GM18508 (cell line): Measurements from ENCODE around the gene MUC2.

Experiments
- ATAC-seq: cut with Tn5 transposase; IDR thresholded peaks from one replicate; pipeline ENCODE4 v1.9.1; 2021; ENCODE audit warnings: moderate number of reproducible peaks; ENCODE audit not compliant: insufficient read depth, unreplicated experiment

MUC2 gene

DNA sequence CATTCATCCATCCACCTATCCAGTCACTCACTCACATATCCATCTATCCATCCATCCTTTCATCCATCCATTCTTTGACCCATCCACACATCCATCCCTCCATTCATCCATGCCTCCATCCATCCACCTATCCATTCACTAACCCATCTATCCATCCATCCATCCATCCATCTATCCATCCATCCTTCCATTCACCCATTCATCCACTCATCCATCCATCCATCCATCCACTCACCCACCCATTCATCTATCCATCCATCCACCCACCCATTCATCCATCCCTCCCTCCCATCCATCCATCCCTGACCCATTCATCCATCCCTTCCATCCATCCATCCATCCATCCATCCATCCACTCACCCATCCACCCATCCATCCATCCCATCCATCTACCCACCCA lies 4.9 kb upstream of the MUC2 start:
- ATAC-seq: no peak

DNA sequence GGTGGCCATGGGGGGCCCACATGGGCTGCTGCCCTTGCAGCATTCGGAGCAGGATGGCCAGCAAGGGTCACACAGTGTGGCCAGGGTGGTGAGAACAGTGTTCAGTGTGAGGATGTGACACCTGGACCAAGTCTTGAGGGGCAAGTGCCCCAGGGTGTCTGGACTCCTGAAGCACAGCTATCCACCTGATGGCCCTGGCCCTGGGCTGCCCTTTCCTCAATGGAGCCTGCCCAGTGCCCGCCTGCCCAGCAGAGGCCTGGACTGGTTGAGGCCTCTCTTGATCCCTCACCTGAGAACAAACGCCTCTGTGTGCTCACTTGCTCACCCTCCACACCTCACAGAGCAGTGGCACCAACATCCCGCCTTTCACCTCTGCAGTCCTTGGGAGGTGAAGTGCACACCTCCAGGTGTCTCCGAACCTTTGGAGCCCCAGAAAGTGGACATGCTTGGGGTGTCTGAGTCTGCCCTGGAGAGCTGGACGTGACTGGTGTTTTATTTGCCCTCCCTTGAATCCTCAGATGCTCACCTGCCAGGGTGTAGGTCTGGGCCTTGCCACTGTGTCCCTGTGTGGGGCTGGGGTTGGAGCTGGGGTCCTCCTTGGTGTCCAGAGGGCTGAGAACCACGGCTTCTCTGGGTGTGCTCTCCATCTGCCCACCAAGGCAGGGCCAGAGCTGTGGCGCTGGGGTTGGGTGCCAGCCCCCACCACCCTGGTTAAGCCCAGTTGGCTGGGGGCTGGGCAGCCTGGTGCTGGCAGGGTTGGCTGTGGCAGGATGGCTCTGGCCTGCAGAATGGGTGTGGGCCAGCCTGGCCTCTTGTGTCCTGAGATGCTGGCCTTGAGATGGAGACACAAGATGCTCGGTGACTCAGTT lies 3.8 kb upstream of the MUC2 start:
- no peak for ATAC-seq

DNA sequence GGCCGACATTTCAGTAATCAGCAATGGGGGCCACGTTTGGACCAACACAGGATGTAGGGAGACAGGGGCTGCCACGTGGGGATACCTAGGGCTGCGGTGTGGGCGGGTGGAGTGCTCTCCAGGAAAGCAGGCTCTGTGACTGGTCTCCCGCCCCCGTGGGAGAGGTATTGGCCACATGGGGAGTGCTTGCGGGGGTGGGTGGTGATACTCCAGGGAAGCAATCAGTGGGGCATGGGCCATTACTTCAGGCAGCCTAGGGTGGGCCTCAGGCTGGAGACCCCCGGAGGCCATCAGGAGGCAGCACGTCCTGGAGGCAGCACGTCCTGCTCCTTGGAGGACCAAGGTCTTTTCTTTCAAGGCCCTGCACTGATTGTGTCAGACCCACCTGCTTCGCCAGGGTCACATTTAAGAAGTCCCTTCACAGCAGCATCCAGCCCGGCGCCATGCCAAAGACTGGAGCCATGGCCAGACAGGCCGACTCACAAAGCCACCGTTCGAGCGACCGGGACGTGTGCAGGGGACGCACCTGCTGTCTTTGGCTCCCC lies 3.0 kb upstream of the MUC2 start:
- no peak for ATAC-seq

DNA sequence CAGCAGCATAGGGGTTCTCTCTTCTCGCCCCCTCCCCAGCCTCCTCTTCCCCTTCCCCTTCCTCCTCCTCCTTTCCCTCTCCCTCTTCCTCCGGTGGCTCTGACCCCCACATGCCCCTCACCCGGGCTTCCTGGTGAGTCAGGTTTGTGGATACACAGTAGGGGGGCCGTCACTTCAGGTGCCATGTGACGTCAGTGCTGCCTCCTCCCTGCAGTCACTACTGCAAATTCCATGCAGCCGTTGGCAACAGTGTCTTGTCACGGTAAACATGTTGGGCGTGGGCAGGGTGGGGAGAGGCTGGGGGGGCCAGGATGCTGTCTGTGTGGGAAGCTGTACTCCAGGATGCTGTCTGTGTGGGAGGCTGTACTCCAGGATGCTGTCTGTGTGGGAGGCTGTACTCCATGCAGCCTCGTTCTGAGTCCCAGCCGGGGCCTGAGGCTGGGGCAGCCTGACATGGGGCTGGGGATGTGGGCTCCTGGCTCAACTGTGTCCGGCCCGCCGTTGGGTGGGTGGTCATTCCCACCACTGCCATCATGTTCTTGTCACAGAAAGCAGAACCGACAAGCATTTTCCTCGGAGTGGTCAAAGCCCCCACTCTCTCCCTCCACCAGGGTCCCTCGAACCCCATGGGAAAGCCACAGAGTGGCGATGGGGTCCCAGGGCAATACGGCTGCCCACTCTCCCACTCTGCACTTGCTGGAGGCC lies 2.4 kb upstream of the MUC2 start:
- no peak for ATAC-seq

DNA sequence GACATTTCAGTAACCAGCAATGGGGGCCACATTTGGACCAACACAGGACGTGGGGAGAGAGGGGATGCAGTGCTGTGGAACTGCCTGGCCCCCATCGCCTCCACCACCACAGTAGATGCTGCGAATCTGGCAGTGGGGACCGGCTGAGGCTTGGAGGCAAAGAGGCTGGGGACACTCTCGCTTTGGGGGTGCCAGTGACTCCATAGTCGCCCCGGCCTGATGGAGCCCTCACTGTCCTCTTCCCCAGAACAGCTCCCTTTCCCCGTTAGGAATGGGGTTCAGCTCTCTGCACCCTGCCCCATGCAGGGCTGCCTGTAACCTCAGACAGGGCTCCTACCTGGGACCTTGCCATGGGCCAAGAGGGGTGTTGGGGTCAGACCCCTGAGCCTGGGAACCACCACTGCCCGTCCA lies 1.8 kb upstream of the MUC2 start:
- ATAC-seq: no peak

DNA sequence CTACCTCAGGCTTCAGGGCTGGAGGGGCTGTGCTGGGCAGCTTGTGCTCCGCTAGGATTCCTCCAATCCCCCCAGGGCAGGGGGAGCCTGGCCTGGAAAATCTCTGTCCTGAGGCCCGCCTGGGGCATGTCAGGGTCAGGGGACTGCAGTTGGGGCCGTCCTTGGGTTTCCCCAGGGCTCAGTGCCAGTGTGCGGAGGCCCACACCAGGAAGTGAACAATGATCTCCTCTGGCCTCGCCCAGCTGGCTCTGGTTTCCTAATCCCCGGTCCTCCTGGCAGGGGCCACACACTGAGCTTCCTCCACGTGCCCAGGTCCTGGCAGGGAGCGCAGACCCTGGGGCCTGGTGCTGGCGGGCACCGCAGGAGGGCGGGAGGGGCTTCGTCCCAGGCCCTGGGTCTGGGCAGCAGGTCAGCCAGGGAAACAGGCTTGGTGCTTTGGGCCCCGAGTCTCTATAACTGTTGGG lies 1.4 kb upstream of the MUC2 start:
- ATAC-seq: no peak

DNA sequence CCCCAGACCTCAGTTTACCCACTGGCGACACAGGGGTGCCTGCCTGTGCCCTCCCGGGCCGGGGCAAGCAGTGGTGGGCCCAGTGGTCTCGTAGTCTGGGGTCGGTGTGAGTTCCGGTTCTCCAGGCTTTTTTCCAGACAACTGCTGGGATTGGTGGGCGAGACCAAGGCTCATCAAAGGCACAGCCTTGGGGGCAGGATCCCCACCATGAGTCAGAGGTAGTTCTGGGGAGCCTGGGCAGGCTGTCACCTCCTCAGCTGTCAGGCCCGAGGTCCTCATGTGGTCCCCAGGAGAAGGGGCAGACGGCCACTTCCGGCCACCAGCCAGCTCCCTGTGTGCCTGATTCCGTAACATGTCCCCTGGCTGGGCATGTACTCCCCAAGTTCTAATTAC lies 827 bp upstream of the MUC2 start:
- ATAC-seq: no peak

DNA sequence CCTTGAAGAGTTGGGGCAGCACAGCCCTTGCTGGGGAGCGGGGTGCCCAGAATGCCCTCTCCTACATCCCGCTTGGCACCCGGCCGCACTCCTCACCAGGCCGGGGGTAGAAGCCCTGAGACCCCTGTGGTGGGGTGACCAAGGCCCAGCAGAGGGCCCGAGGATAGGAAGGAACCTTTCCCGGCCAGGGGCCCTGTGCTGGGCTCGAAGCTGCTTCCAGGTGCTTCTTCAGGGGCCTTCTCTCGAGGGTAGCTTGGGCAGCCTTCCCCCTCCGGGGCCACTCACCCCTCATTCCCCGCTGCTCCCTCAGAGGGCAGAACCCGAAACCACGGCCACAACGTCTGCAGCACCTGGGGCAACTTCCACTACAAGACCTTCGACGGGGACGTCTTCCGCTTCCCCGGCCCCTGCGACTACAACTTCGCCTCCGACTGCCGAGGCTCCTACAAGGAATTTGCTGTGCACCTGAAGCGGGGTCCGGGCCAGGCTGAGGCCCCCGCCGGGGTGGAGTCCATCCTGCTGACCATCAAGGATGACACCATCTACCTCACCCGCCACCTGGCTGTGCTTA lies 752 bp downstream of the MUC2 start:
- ATAC-seq: no peak

DNA sequence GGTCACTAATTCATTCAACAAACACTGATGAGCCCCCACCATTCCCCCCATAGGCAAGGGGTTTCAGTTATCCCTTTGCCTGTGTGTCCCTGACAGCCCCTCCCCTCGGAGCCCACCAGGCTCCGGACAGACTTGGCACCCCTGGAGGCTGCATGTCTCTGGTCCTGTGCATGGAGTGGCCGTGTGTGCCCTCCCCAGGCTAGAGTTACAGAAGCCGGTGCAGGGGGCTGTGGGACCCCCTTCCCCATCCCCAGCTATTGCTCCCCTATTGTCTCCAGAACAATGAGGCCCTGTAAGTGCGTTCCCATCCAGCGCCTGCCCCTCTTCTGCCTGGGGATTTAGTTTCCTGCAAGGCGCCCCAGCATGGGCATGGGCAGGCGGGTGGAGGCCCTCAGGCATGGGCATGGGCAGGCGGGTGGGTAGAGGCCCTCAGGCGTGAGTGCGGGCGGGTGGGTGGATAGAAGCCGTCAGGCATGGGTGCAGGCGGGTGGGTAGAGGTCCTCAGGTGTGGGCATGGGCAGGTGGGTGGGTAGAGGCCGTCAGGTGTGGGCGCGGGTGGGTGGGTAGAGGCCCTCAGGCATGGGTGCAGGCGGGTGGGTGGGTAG lies 1.5 kb downstream of the MUC2 start:
- no peak for ATAC-seq

DNA sequence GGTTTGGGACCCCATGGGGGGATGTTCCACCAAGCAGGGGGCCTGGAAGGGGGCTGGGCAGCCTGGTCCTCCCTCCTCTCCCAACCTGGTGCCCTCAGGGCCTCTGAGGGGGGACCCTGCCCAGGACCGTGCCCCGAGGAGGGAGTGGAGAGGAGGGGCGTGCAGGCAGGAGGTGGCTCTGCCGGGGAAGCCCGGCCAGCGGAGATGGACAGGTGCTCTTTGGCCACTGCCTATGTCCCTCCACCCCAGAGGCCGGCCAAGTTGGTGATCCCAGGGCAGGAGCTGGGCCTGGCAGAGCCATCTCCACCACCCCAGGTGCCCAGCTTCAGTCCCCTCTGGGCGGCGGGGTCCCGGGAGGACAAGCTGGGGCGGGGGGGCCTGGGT lies 2.4 kb downstream of the MUC2 start:
- ATAC-seq: no peak

DNA sequence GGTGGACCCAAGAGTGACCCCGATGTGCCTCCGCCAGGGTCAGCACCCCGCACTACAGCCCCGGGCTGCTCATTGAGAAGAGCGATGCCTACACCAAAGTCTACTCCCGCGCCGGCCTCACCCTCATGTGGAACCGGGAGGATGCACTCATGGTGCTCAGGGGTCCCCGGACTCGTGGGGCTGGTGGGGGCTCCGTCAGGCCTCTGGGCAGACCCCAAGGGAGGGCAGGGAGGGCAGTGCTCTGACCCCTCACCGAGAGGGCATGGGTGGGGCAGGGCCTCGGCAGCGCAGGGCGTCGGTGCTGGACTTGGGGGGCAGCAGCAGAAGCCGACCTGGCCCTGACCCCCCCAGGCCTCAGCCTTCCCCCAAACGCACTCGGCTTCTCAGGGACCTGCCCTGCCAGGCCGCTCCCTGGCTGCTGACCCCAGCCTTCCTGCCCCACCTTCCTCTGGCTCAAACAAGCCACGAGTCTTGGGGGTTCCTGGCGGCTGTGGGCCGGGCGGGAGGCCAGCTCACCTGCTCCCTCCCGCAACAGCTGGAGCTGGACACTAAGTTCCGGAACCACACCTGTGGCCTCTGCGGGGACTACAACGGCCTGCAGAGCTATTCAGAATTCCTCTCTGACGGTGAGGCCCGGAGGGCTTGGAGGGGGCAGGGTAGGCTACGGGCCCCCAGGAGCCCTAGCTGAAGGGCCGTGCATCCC lies 2.9 kb downstream of the MUC2 start:
- ATAC-seq: no peak

DNA sequence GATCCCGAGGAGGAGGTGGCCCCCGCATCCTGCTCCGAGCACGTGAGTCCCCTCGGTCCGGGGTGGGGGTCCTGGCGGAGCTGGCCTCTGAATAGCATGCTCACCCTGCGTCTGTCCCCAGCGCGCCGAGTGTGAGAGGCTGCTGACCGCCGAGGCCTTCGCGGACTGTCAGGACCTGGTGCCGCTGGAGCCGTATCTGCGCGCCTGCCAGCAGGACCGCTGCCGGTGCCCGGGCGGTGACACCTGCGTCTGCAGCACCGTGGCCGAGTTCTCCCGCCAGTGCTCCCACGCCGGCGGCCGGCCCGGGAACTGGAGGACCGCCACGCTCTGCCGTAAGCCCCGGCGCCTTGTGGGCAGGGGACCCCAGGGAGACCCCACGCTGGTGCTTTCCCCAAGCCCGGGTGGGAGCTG lies 3.5 kb downstream of the MUC2 start:
- no peak for ATAC-seq

DNA sequence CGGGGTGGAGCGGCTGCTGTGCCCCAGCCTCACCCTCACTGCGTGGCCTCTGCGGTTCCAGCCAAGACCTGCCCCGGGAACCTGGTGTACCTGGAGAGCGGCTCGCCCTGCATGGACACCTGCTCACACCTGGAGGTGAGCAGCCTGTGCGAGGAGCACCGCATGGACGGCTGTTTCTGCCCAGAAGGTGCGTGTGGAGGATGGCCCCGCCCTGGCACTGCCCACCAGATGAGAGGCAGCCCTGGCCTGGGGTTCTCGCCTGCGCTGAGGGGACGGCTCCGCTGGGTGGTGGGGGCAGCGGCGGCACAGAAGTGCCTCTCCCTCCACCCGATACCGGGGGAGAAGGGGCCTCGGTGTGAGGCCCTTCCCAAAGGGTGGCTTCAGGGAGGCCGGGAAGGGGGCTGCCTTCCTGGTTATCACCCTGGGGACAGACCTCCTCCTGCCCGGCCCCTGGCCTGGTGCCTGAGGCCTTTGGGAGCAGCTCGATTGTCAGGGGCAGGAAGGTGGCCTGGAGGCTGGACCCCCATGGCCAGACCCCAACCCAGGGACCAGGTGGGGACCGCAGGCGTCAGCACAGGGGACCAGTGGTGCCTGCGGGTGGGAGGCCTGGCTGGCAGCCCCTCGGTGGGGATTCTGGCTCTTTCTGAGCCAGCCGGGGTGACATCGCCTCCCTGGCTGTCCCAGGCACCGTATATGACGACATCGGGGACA lies 7.1 kb downstream of the MUC2 start:
- no peak for ATAC-seq

DNA sequence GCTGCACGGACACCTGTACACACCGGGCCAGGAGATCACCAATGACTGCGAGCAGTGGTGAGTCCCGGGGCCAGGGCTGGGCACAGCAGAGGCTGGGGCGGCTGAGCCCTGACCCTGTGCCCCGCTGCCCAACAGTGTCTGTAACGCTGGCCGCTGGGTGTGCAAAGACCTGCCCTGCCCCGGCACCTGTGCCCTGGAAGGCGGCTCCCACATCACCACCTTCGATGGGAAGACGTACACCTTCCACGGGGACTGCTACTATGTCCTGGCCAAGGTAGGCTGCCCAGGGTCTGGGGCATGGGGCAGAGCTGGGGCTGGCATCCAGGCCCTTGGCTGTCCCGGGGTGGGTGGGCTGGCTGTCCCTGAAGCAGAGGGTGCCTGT lies 7.7 kb downstream of the MUC2 start:
- no peak for ATAC-seq

DNA sequence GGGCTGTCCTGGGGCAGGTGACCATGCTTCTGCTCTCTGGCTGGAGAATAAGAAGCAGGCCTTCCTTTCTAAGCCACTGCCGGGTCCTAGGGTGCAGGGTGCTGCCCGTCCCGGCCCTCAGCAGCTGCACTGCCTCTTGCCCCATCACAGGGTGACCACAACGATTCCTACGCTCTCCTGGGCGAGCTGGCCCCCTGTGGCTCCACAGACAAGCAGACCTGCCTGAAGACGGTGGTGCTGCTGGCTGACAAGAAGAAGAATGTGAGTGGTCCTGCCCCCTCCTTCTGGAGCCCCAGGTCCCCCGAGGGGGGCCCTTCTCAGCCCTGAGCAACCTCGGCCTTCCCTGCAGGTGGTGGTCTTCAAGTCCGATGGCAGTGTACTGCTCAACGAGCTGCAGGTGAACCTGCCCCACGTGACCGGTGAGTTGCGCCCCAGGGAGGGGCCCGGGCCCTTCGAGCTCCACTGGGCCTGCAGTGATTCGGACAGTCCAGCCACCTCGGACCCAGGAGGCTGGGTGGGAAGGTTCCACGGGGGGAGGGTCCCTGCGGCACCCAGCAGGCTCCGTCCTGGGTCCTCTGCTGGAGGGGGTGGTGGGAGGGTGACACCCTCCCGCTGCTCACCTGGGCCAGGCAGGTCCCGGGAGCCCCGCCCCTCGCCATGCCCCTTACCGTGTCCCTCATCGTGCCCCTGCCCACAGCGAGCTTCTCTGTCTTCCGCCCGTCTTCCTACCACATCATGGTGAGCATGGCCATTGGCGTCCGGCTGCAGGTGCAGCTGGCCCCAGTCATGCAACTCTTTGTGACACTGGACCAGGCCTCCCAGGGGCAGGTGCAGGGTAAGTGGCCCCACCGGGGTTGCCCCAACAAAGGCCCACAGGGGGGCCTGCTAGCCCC lies 8.3 kb downstream of the MUC2 start:
- ATAC-seq: no peak

DNA sequence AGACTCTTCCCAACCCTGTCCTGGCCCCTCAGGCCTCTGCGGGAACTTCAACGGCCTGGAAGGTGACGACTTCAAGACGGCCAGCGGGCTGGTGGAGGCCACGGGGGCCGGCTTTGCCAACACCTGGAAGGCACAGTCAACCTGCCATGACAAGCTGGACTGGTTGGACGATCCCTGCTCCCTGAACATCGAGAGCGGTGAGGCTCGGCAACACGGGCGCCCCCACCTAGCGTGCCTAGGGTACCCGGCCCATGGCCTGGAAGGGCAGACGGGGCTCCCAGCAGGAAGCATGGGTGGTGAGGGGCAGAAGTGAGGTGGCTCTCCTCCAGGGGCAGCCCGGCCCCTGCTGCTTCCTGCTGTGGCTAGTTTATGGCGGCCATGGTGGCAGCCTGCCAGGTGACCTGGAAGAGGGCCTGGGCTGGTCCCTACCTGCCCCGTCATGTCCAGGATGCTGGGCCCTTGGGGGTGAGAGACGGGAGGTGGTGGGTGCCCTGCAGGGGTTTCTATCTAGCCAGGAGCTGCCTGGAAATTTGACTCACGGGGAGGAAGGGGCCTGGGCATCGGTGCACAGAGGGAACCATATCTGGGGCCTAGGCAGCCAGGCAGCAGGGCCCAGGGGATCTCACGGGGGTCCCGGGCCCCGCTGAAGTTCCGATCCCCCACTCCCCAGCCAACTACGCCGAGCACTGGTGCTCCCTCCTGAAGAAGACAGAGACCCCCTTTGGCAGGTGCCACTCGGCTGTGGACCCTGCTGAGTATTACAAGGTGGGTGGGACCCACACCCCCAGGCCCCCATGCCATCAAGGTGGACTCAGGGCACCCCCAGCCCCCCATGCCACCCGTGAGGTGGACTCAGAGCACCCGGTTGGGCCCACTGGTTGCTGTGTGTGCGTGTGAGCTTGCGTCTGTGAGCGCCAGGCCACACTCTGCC lies 9.2 kb downstream of the MUC2 start:
- ATAC-seq: no peak

DNA sequence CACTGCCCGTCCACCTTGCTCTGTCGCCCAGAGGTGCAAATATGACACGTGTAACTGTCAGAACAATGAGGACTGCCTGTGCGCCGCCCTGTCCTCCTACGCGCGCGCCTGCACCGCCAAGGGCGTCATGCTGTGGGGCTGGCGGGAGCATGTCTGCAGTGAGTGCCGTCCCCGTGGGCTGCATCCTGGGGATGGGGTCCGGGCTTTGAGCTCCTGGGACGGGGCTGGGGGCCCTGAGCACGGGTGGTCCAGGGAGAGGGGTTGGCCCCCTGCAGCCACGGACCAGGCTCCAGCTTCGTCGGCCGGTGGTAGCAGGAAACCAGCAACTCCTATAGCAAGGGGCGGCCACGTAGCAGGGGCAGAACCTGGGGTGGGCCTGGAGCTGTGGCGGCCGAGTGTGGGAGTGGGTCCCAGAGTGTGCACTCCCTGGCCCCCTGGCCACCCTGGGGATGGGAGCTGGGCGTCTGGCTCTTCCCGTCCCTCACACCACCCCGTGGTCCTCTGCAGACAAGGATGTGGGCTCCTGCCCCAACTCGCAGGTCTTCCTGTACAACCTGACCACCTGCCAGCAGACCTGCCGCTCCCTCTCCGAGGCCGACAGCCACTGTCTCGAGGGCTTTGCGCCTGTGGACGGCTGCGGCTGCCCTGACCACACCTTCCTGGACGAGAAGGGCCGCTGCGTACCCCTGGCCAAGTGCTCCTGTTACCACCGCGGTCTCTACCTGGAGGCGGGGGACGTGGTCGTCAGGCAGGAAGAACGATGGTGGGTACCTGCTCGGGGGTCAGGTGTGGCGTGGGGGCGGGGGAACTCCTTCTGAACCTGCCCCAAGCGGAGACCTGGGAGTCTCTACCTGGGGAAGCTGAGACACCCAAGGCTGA lies 10.1 kb downstream of the MUC2 start:
- ATAC-seq: no peak
